ENCODE measurements around the gene IL22.
A peak's percentile ranks its signal among the peaks of the same experiment; 100 is the strongest.

IL22 gene

DNA sequence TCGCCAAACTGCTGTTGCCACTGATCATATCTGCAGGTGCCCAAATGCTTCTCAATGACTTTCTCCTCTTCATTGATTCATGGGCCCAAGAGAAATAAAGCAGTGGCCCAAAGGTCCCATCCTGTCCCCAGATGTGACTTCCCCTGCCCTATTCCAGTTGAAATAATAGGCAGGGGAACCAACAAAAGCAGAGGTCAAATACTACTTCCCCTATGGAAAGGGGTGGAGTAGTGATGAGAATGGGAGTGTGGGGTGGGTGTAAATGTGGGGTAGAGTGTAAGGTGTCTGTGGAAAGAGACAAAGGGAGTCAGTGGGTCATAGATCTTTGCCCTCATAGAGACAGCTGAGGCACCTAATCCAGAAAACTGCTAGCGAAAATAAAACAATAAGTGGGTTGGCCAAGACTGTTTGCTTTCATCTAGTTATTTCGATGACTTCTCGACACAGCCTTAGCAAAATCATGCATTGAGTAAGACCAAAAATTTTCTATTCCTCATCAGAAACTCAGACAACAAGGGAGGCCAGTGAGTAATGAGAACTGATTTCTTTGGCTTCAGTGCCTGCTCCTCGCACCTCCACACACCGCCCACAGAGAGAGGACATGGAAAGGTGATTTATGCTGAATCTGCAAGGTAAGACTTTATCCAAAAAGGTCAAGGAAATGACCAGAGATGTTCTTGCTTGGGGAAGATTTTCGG is 10.9 kb upstream of the IL22 start:
- no peak for DNase-seq (ENCODE audit: low spot score)

GRCh38 chr12:68263366-68263765 is 10.0 kb upstream of the IL22 start:
- no peak for DNase-seq (ENCODE audit: low spot score)

GRCh38 chr12:68261896-68262295 is 8.5 kb upstream of the IL22 start:
- DNase-seq (ENCODE audit: low spot score) = no peak

DNA sequence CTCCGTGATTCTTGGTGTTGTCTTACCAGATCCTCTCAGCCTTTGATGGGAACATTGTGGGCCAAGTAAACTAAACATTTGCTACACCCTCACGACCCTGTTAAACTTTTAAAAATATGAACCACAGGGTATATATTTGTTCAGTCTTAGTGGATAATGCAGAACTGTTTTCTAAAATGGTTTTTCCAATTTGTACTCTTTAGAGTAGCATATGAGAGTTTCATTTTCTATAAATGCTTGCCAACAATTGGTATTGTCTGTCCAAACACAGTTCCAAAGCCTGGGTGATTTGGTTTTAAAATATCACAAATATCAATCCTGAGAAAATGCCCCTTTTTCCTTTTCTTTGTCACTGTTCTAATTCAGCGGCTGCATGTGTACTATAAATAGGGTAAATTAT is 6.7 kb upstream of the IL22 start:
- no peak for DNase-seq (ENCODE audit: low spot score)

DNA sequence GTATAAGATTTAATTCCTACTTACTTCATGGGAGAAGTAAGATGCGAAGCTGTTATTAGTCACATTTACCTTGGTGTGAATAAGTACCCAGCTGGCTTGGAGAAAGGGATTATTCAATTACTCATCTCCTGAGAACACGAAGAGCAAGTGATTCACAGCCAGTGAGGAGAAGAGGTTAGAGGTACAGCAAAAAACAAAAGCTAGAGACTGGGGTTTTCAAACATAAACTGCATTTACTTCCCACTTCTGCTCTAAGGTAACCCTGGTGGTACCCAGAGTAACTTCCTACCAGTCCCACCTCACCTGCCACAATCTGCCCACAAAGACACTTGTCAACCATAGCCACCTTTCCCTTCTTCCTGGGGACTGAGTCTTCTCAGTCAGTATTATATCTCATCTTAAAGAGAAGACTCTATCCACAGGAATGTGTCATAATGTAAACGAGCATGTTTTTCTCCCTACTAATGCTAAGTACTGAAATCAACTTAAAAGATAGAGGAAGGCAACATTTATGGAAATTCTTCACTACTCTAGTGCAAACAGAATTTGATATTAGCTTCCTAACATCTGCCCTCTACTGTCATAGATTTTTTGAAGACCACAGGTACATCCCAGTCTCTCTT is 6.0 kb upstream of the IL22 start:
- DNase-seq (ENCODE audit: low spot score) = no peak

GRCh38 chr12:68252077-68252476 is 1.3 kb downstream of the IL22 start:
- DNase-seq (ENCODE audit: low spot score) = no peak

GRCh38 chr12:68250454-68250853 is 3.0 kb downstream of the IL22 start:
- DNase-seq (ENCODE audit: low spot score) = no peak

GRCh38 chr12:68247785-68248184 is 5.6 kb downstream of the IL22 start:
- DNase-seq (ENCODE audit: low spot score) = no peak

GRCh38 chr12:68246350-68246749 is 7.1 kb downstream of the IL22 start:
- DNase-seq (ENCODE audit: low spot score) = no peak

DNA sequence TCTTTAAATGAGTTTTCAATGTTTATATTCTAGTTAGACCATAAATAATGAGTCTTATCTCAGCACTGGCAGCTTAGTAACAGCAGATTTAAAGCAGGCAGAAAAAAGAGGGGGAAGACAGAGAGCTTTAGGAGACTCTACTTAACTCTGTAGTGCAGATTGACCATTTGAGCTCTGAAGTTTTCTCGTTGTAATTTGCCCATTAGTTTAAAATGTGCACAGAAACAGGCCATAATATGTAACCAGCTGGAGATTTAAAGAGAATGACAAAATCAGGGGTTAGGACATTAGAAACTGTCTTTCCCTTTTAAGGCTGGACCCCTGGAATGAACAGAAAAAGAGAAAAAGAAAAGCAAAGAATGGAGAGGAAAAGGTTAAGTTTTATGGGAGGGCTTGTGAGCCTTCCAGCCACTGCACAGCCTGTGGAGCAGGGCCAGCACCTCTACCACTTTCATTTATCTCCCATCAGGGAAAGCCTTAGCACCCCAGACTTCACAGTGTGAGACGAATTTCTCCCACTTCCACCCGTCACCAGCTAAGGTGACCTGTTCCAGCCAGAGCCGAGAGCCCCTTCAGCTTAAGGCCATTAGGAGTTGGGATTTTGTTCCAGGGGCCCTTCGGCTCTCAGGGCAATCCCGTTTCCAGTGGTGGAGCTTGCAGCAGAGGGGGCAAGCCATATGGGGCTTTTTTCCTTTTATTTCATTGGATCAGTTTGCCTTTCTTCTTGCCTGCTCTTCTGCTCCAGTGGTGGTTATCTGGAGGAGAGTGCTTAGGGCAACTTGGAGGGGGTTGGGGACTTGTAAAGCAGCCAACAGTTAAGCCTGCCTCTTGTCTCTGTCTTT is 8.0 kb downstream of the IL22 start:
- no peak for DNase-seq (ENCODE audit: low spot score)

GRCh38 chr12:68242777-68243176 is 10.6 kb downstream of the IL22 start:
- DNase-seq (ENCODE audit: low spot score) = no peak

DNA sequence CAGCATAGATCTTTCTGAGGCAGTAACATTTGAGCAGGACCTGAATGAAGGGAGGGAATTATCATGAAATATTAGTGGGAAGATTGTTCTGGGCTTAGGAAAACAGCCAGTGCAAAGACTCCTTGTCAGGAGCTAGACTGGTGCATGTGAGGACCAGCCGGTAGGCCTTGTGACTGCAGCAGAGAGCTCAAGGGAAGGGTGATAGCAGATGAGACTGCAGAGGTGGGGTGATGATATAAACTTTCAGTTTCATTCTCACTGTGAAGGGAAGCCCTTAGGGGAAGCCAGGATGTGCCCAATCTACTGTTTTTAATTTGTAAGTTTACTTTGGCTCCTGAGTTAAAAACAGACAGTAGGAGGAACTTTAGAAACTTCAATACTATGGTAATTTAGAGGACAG is 12.4 kb downstream of the IL22 start:
- peak; percentile 57 for DNase-seq (ENCODE audit: low spot score)

- DNase-seq (ENCODE audit: low spot score) = no peak
Observed at GRCh38 chr12:68240079-68240478, 13.3 kb downstream of the IL22 start.

- no peak for DNase-seq (ENCODE audit: low spot score)
Observed at GRCh38 chr12:68239309-68239982, 14.0 kb downstream of the IL22 start.

DNA sequence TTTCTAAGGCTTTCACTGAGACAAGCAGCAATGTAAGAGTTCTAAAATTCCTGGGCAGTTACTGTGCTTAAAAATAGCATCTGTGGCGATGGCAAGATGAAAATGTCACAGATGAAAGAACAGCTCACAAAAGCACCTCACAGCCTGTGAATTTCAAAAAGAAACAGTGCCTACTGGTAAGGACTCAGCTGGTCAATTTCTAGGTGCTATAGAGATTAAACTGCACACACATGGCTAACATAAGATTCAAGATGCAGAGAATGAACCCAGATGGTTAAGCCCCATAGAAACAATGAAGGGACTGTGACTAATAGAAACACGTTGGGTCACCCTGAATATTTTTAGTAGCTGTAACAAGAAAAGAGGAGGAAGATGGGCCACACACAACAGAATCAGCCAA is 15.8 kb downstream of the IL22 start:
- no peak for DNase-seq (ENCODE audit: low spot score)

- DNase-seq (ENCODE audit: low spot score) = peak; percentile 27
Observed at GRCh38 chr12:68237078-68237477, 16.3 kb downstream of the IL22 start.

DNA sequence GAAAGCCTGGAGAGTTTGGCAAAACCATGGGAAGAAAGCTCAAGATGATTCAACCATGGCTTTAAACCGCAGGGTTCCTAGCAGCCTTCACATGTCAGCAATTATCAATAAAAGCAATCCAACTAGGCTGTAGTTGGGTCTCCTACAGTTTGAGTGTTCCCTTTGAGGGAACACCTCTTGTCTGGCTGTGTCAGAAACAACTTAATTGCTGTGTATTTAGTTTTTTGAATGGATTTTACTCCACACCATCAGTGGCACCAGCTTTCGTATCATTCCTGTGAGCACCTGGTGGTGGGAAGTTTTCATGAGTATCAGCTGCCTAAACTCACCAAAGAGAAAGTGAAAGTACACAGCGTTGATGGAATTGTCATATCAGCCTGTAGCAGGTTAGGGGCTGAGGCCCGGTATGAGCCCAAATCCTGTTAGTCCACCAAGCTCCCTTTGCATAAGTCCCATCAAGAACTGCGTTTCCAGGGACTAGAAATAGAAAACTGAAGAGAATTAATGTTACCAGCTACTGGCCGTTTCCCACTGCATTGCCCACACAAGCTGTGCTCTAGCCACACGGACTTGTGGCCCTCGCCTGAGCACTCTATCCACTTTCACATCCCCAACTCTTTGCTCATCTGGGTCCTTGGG is 16.9 kb downstream of the IL22 start:
- DNase-seq (ENCODE audit: low spot score) = peak; percentile 31

GRCh38 chr12:68235576-68235975 is 17.8 kb downstream of the IL22 start:
- no peak for DNase-seq (ENCODE audit: low spot score)

GRCh38 chr12:68234140-68234539 is 19.3 kb downstream of the IL22 start:
- DNase-seq (ENCODE audit: low spot score) = no peak

GRCh38 chr12:68233498-68233897 is 19.9 kb downstream of the IL22 start:
- no peak for DNase-seq (ENCODE audit: low spot score)

- DNase-seq (ENCODE audit: low spot score) = no peak
Observed at GRCh38 chr12:68231691-68232090, 21.7 kb downstream of the IL22 start.

- no peak for DNase-seq (ENCODE audit: low spot score)
Observed at GRCh38 chr12:68231229-68231628, 22.2 kb downstream of the IL22 start.

All from pons (tissue), 1 donor.